ENCODE data around the gene ROPN1. TPM values are rescaled to one million over a fixed set of nuclear protein-coding genes. Genes with fewer than 3 reads are reported as not detected.
"Not testable (repeated sequence)": the region's sequence is repeated elsewhere in the genome, so short reads cannot be mapped to it uniquely, and the experiment has no call there.

The ROPN1 gene
- total RNA-seq, 2 experiments from 2014 or later = not detected

DNA sequence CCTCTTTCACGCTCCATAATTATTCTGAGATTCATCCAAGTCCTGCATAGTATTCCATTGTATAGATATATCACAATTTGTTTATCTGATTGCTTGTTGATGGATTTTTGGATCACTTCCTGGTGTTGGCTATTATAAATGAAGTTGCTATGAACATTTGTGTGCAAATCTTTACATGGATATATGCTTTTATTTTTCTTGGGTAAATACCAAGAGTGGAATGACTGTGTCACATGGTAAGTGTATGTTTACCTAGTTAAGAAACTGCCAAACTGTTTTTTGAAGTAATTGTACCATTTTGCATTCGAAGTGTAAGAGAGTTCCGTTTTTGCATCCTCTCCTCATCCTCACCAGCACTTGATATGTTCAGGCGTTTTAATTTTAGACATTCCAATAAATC, 34.6 kb upstream of the ROPN1 start:
- no TSS peak for BruUV-seq (replicated peaks)
- POLR2A ChIA-PET = interaction anchor here (0.7 kb wide), 1 partner anchor 38 kb away, joined by 5 read pairs; no protein-coding TSS in a partner anchor

DNA sequence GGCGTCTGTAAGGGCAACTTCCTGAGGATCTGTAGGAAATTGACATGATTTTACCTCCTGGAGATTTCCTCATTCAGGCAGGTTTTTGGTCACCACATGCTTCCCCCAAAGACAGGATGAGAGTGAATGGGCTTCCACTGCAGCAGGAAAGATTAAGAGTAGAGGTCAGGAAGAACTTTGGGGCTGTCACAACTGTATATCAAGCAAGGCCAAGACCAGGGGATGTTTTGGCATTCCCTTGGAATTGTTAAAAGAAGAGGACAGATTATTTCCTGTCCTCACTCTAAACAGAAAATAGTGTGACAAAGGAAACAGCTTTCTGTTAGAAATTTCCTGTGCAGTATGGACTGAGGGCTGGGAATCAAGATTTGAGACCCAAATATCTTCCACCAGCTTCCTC, 31.6 kb upstream of the ROPN1 start:
- H2AFZ ChIP-seq (ENCODE audit: low read length); CTCF ChIA-PET (ENCODE audit: unreplicated experiment); intact Hi-C loops (cut with micrococcal nuclease; ENCODE audit: unreplicated experiment); H3K9me2 ChIP-seq (ENCODE audit: insufficient read depth, low read length); H3K4me3 ChIP-seq (ENCODE audit: low read depth, low read length, poor library complexity, severe bottlenecking); H4K20me1 ChIP-seq (ENCODE audit: insufficient read depth, low read length); H3K79me2 ChIP-seq (ENCODE audit: insufficient read depth, low read depth, low read length); H3K36me3 ChIP-seq (ENCODE audit: insufficient read depth, low read length); H3K27ac ChIP-seq (ENCODE audit: low read depth, low read length, poor library complexity, severe bottlenecking); H3K9me3 ChIP-seq (ENCODE audit: low read length); BruUV-seq (replicated peaks); H3K4me2 ChIP-seq (ENCODE audit: low read length); DNase-seq (ENCODE audit: low spot score); H3K4me1 ChIP-seq (ENCODE audit: insufficient read depth, low read length, poor library complexity, severe bottlenecking): not testable (repeated sequence)
- POLR2A ChIA-PET = interaction anchor here (0.7 kb wide), 1 partner anchor 222 kb away, joined by 3 read pairs; no protein-coding TSS in a partner anchor

More for the DNA sequence above, 34.6 kb upstream of the ROPN1 start:
- Histone ChIP-seq H3K9me3 (ENCODE audit: low read length) (no peaks in the 10 kb centered on the region), H3K4me2 (ENCODE audit: low read length) (no peak overlapping the region), H3K4me3 (ENCODE audit: low read depth, low read length, poor library complexity, severe bottlenecking) (no peak overlapping the region), H4K20me1 (ENCODE audit: insufficient read depth, low read length) (no peaks in the 10 kb centered on the region), H3K79me2 (ENCODE audit: insufficient read depth, low read depth, low read length) (no peaks in the 10 kb centered on the region), H2AFZ (ENCODE audit: low read length) (no peak overlapping the region), H3K36me3 (ENCODE audit: insufficient read depth, low read length) (no peaks in the 10 kb centered on the region), H3K4me1 (ENCODE audit: insufficient read depth, low read length, poor library complexity, severe bottlenecking) (no peaks in the 10 kb centered on the region), H3K27ac (ENCODE audit: low read depth, low read length, poor library complexity, severe bottlenecking) (no peak overlapping the region), H3K9me2 (ENCODE audit: insufficient read depth, low read length) (no peaks in the 10 kb centered on the region)
- intact Hi-C loops (cut with micrococcal nuclease; ENCODE audit: unreplicated experiment) = no loop called here
- TF ChIP-seq, protein P1, sequence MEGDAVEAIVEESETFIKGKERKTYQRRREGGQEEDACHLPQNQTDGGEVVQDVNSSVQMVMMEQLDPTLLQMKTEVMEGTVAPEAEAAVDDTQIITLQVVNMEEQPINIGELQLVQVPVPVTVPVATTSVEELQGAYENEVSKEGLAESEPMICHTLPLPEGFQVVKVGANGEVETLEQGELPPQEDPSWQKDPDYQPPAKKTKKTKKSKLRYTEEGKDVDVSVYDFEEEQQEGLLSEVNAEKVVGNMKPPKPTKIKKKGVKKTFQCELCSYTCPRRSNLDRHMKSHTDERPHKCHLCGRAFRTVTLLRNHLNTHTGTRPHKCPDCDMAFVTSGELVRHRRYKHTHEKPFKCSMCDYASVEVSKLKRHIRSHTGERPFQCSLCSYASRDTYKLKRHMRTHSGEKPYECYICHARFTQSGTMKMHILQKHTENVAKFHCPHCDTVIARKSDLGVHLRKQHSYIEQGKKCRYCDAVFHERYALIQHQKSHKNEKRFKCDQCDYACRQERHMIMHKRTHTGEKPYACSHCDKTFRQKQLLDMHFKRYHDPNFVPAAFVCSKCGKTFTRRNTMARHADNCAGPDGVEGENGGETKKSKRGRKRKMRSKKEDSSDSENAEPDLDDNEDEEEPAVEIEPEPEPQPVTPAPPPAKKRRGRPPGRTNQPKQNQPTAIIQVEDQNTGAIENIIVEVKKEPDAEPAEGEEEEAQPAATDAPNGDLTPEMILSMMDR (conservative IDR thresholded peaks at IDR 0.05; ENCODE audit: low read length) = no peak
- TF ChIP-seq EZH2phosphoT487 (IDR thresholded peaks at IDR 0.05; ENCODE audit: borderline replicate concordance, low read depth, low read length) = no peak
- DNase-seq (ENCODE audit: low spot score) = no peak
- CTCF ChIA-PET (ENCODE audit: unreplicated experiment) = no interaction called here

DNA sequence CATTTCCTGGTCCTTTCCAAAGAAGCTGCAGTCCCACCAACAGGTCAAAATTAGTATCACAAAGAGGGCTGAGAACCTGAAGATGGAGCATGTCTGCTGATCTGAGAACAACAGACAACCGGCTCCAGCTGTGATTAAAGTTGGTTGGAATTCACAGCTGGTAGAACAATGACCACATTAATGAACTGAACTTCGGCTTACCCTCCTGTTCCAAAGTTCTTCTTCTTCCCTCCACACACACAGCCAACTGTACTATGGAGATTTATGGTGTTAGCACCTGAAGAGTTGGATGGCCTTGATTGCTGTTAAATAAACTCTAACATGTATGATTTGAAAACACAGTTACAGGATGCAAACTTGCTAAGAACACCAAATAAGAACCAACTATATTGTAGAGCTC, 27.4 kb upstream of the ROPN1 start:
- H3K4me3 ChIP-seq (ENCODE audit: low read depth, low read length, poor library complexity, severe bottlenecking) = no peak overlapping the region
- no peak overlapping the region for H3K27ac ChIP-seq (ENCODE audit: low read depth, low read length, poor library complexity, severe bottlenecking)
- no peaks in the 10 kb centered on the region for H3K36me3 ChIP-seq (ENCODE audit: insufficient read depth, low read length)
- ChIA-PET POLR2A (interaction anchor here (0.7 kb wide), 1 partner anchor 385 kb away, joined by 3 read pairs; no protein-coding TSS in a partner anchor), CTCF (ENCODE audit: unreplicated experiment) (no interaction called here)
- BruUV-seq (replicated peaks) = no TSS peak
- DNase-seq (ENCODE audit: low spot score) = no peak
- intact Hi-C loops (cut with micrococcal nuclease; ENCODE audit: unreplicated experiment) = loop anchor here (5.0 kb wide), 1 partner anchor 58 kb away; no protein-coding TSS in a partner anchor
- H4K20me1 ChIP-seq (ENCODE audit: insufficient read depth, low read length) = no peaks in the 10 kb centered on the region
- H3K9me2 ChIP-seq (ENCODE audit: insufficient read depth, low read length) = no peaks in the 10 kb centered on the region
- no peaks in the 10 kb centered on the region for H3K79me2 ChIP-seq (ENCODE audit: insufficient read depth, low read depth, low read length)
- H3K4me1 ChIP-seq (ENCODE audit: insufficient read depth, low read length, poor library complexity, severe bottlenecking) = no peaks in the 10 kb centered on the region
- no peak overlapping the region for H2AFZ ChIP-seq (ENCODE audit: low read length)
- no peaks in the 10 kb centered on the region for H3K9me3 ChIP-seq (ENCODE audit: low read length)
- H3K4me2 ChIP-seq (ENCODE audit: low read length) = no peak overlapping the region
- TF ChIP-seq EZH2phosphoT487 (IDR thresholded peaks at IDR 0.05; ENCODE audit: borderline replicate concordance, low read depth, low read length) = no peak
- TF ChIP-seq, protein P1 (conservative IDR thresholded peaks at IDR 0.05; ENCODE audit: low read length) = no peak

DNA sequence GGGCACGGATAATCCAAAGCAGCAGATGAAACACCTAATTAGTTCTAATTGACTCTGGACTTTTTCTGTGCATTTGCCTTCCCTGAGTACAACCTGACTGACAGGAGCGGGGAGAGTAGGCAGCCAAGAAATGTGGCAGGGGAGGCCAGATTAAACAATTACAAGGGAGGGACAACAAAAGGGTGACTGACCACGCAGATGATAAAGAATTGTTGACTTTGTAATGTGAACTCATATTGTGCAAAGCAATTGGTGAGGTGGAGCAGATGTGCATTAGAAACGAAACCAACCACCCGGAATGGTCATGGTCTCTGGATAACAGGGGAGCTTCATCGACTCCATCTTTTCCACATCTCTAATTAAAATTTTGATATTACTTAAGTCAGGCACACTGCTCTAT, 25.6 kb upstream of the ROPN1 start:
- H4K20me1 ChIP-seq (ENCODE audit: insufficient read depth, low read length); H3K9me2 ChIP-seq (ENCODE audit: insufficient read depth, low read length); H3K9me3 ChIP-seq (ENCODE audit: low read length); H3K4me3 ChIP-seq (ENCODE audit: low read depth, low read length, poor library complexity, severe bottlenecking); H2AFZ ChIP-seq (ENCODE audit: low read length); DNase-seq (ENCODE audit: low spot score); POLR2A ChIA-PET; CTCF ChIA-PET (ENCODE audit: unreplicated experiment); H3K4me1 ChIP-seq (ENCODE audit: insufficient read depth, low read length, poor library complexity, severe bottlenecking); H3K4me2 ChIP-seq (ENCODE audit: low read length); H3K27ac ChIP-seq (ENCODE audit: low read depth, low read length, poor library complexity, severe bottlenecking); BruUV-seq (replicated peaks); H3K36me3 ChIP-seq (ENCODE audit: insufficient read depth, low read length); H3K79me2 ChIP-seq (ENCODE audit: insufficient read depth, low read depth, low read length): not testable (repeated sequence)
- intact Hi-C loops (cut with micrococcal nuclease; ENCODE audit: unreplicated experiment) = loop anchor here (5.0 kb wide), 1 partner anchor 60 kb away; no protein-coding TSS in a partner anchor
